Measurements from ENCODE around the gene ELAVL2. TPM values are rescaled to one million over a fixed set of nuclear protein-coding genes. Genes with fewer than 3 reads are reported as not detected.

The ELAVL2 gene
- total RNA-seq, 1 donor from 2014 or later = 0.51 TPM

GRCh38 chr9:23824830-23825591 is 1.0 kb downstream of the ELAVL2 start:
- no peak for TF ChIP-seq CTCF (IDR thresholded peaks at IDR 0.05)
- H3K27me3 Mint-ChIP-seq (ENCODE audit: unreplicated experiment) = peaks cover 22% of the 10 kb centered on the region
- no peak overlapping the region for H3K4me3 Mint-ChIP-seq (ENCODE audit: unreplicated experiment)
- no peaks in the 10 kb centered on the region for H3K36me3 Mint-ChIP-seq (ENCODE audit: unreplicated experiment)
- H3K4me1 Mint-ChIP-seq (ENCODE audit: unreplicated experiment) = peaks cover 8% of the 10 kb centered on the region
- DNase-seq (ENCODE audit: extremely low spot score, unreplicated experiment) = no peak
- no peak overlapping the region for H3K27ac Mint-ChIP-seq (ENCODE audit: unreplicated experiment)
- no peaks in the 10 kb centered on the region for H3K9me3 Mint-ChIP-seq (ENCODE audit: unreplicated experiment)

- no peak overlapping the region for H3K4me3 Mint-ChIP-seq (ENCODE audit: unreplicated experiment)
Measured at GRCh38 chr9:23823986-23824829, 1.8 kb downstream of the ELAVL2 start.

GRCh38 chr9:23823269-23823668 is 2.8 kb downstream of the ELAVL2 start:
- Mint-ChIP-seq H3K4me1 (ENCODE audit: unreplicated experiment) (peaks cover 8% of the 10 kb centered on the region), H3K27me3 (ENCODE audit: unreplicated experiment) (peaks cover 28% of the 10 kb centered on the region), H3K4me3 (ENCODE audit: unreplicated experiment) (no peak overlapping the region), H3K9me3 (ENCODE audit: unreplicated experiment) (no peaks in the 10 kb centered on the region), H3K36me3 (ENCODE audit: unreplicated experiment) (no peaks in the 10 kb centered on the region), H3K27ac (ENCODE audit: unreplicated experiment) (no peak overlapping the region)
- no peak for TF ChIP-seq CTCF (IDR thresholded peaks at IDR 0.05)
- DNase-seq (ENCODE audit: extremely low spot score, unreplicated experiment) = no peak

More at GRCh38 chr9:23823986-23824829, 1.8 kb downstream of the ELAVL2 start:
- H3K27me3 Mint-ChIP-seq (ENCODE audit: unreplicated experiment) = peaks cover 22% of the 10 kb centered on the region
- DNase-seq (ENCODE audit: extremely low spot score, unreplicated experiment) = no peak
- H3K36me3 Mint-ChIP-seq (ENCODE audit: unreplicated experiment) = no peaks in the 10 kb centered on the region
- no peak overlapping the region for H3K27ac Mint-ChIP-seq (ENCODE audit: unreplicated experiment)
- H3K9me3 Mint-ChIP-seq (ENCODE audit: unreplicated experiment) = no peaks in the 10 kb centered on the region
- H3K4me1 Mint-ChIP-seq (ENCODE audit: unreplicated experiment) = peaks cover 8% of the 10 kb centered on the region
- no peak for TF ChIP-seq CTCF (IDR thresholded peaks at IDR 0.05)

GRCh38 chr9:23822261-23823169 is 3.5 kb downstream of the ELAVL2 start:
- no peak for DNase-seq (ENCODE audit: extremely low spot score, unreplicated experiment)
- peaks cover 8% of the 10 kb centered on the region for H3K4me1 Mint-ChIP-seq (ENCODE audit: unreplicated experiment)
- no peaks in the 10 kb centered on the region for H3K9me3 Mint-ChIP-seq (ENCODE audit: unreplicated experiment)
- H3K27ac Mint-ChIP-seq (ENCODE audit: unreplicated experiment) = no peak overlapping the region
- no peaks in the 10 kb centered on the region for H3K36me3 Mint-ChIP-seq (ENCODE audit: unreplicated experiment)
- H3K27me3 Mint-ChIP-seq (ENCODE audit: unreplicated experiment) = peaks cover 32% of the 10 kb centered on the region
- peak overlapping the region; percentile 46 for H3K4me3 Mint-ChIP-seq (ENCODE audit: unreplicated experiment)
- TF ChIP-seq CTCF (IDR thresholded peaks at IDR 0.05) = no peak

Data from osteocyte (in vitro differentiated cells).